ENCODE results near the gene AP3B1. TPM values are rescaled to one million over a fixed set of nuclear protein-coding genes. Genes with fewer than 3 reads are reported as not detected.

The AP3B1 gene
- total and polyA plus RNA-seq, 2 of the 8 experiments (the other 6 are each of a cell fraction or from before 2014, with no cell fraction given) = 45.8 to 48.3 TPM

GRCh38 chr5:77990020-77990419 is 304.5 kb downstream of the AP3B1 start:
- Histone ChIP-seq H2AFZ (ENCODE audit: low read length) (no peak overlapping the region), H4K5ac (ENCODE audit: insufficient read length, low read depth, low read length) (no peak overlapping the region), H2BK15ac (ENCODE audit: low read length) (no peak overlapping the region), H2BK12ac (ENCODE audit: low read depth, low read length) (no peak overlapping the region), H2BK120ac (replicated peaks; ENCODE audit: low read depth, low read length) (no peak overlapping the region), H3K27me3 (replicated peaks in 1 of 4; ENCODE audit: control insufficient read depth in 3 of 4, extremely low read depth in 1 of 4, insufficient read depth in 3 of 4, low read length in 3 of 4) (peaks cover 0 to 21% (median 14%) of the 10 kb centered on the region in 4 experiments; a peak in 6 of 7 replicates), H3K4me2 (ENCODE audit: insufficient read depth in 1 of 2, low read depth in 2 of 2, low read length in 2 of 2) (peak overlapping the region; percentile 6 to 20; a peak in 1 of 4 replicates), H3K18ac (ENCODE audit: extremely low read depth, low read length) (no peak overlapping the region), H3K27ac (ENCODE audit: low read depth, low read length) (no peak overlapping the region), H3K9me3 (ENCODE audit: insufficient read depth in 2 of 2, low read depth in 1 of 2, low read length in 1 of 2) (no peaks in the 10 kb centered on the region), H2AK5ac (ENCODE audit: low read depth, low read length) (no peak overlapping the region), H3K56ac (replicated peaks; ENCODE audit: insufficient read length, low read depth, low read length) (no peak overlapping the region), H3K9ac (replicated peaks in 1 of 4; ENCODE audit: extremely low read depth in 1 of 4, low read depth in 3 of 4, low read length in 3 of 4) (no peak overlapping the region), H3K23ac (ENCODE audit: insufficient read length) (no peak overlapping the region), H4K20me1 (replicated peaks in 1 of 2; ENCODE audit: control insufficient read depth in 1 of 2, insufficient read depth in 2 of 2, low read length in 2 of 2) (peaks cover 3 to 13% of the 10 kb centered on the region in 2 experiments), H3K14ac (ENCODE audit: insufficient read length) (no peak overlapping the region), H4K8ac (ENCODE audit: extremely low read depth, insufficient read depth, low read length) (no peak overlapping the region), H3K79me2 (ENCODE audit: control insufficient read depth in 1 of 2, insufficient read depth in 2 of 2, low read length in 2 of 2) (no peaks in the 10 kb centered on the region), H3K36me3 (ENCODE audit: control insufficient read depth in 2 of 4, insufficient read depth in 4 of 4, low read length in 3 of 4) (no peaks in the 10 kb centered on the region), H3K4me1 (replicated peaks in 1 of 4; ENCODE audit: control insufficient read depth in 3 of 4, insufficient read depth in 4 of 4, low read length in 3 of 4) (peaks cover 12 to 36% (median 26%) of the 10 kb centered on the region in 4 experiments), H2BK5ac (ENCODE audit: low read depth, low read length) (no peak overlapping the region), H3K4ac (replicated peaks; ENCODE audit: insufficient read length, low read depth, low read length) (no peak overlapping the region), H3K4me3 (ENCODE audit: extremely low read depth in 1 of 4, insufficient read depth in 2 of 4, low read depth in 3 of 4, low read length in 4 of 4) (no peak overlapping the region), H3K79me1 (ENCODE audit: low read depth, low read length) (no peaks in the 10 kb centered on the region), H2BK20ac (ENCODE audit: low read length) (no peak overlapping the region), H3K23me2 (ENCODE audit: low read depth, low read length) (no peaks in the 10 kb centered on the region), H4K91ac (replicated peaks; ENCODE audit: insufficient read length, low read length) (no peak overlapping the region)
- TF ChIP-seq BCL11A (IDR thresholded peaks at IDR 0.05; ENCODE audit: low read depth in 2 of 2, low read length in 2 of 2) (no peak), JUN (IDR thresholded peaks at IDR 0.05; ENCODE audit: low read depth, low read length) (0 out of 2 replicates have a peak, but pooled peaks have one; percentile 9), JUND (IDR thresholded peaks at IDR 0.05; ENCODE audit: low read length) (peak; percentile 66; the same call in 1 of the 2 replicates), ZNF274 (IDR thresholded peaks at IDR 0.05; ENCODE audit: borderline replicate concordance, extremely low read depth, low read length) (no peak)
- FAIRE-seq (peak; percentile 57), DNase-seq (ENCODE audit: low read depth in 1 of 2, low spot score in 2 of 2) (no peak)
- ChIA-PET CTCF (ENCODE audit: partially characterized antibody) (no interaction called here), POLR2A (ENCODE audit: partially characterized antibody) (no interaction called here)
- WGBS, 2 experiments (ENCODE audit: extremely low coverage in 1 of 2, insufficient coverage in 1 of 2, insufficient read length in 1 of 2, insufficient replicate concordance in 2 of 2, low coverage in 1 of 2, low lambda C conversion rate in 2 of 2, missing lambda C conversion rate in 1 of 2) = 19% methylated on average over 3 of the region's 3 CpGs; no CpG with 5 or more reads in 1 of the 2 experiments

Data from H1 (cell line).